Germinal center (tissue), 1 donor: ENCODE results near the gene GARIN6.
"Not testable (repeated sequence)": the region's sequence is repeated elsewhere in the genome, so short reads cannot be mapped to it uniquely, and the experiment has no call there.

Experiments
- DNase-seq: peaks from one replicate; pipeline ENCODE4 v3.0.0; 2012; ENCODE audit warnings: mixed read lengths, low spot score

The GARIN6 gene

DNA sequence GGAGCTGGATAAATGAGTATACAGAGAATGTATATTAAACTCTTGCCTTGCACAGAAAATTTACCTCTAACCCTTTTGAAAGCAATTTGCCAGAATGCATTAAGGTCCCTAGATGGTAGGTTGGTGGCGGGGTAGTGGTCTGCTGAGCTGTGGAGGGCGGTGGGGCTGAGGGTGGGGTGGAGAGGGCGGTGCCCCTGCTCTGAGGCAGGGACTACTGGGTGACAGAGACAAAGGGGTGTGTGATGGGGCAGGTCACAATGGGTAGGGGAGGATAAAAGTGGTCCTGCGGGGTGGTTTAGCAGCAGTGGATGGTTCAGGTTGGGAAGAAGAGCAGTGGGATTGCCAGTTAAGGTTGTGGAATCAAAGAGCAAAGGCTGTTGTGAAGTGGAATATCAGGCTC lies at the start of gene GARIN6:
GARIN6 (plus strand) TSS at position 301 of the 400 bp plus-strand sequence. CDS start 422 bp downstream, outside the sequence.
- DNase-seq, result no peak

- DNase-seq, result no peak
These were observed 48.8 kb upstream of the GARIN6 start for GRCh38 chr12:99598785-99599184.

GRCh38 chr12:99600388-99600787 lies 47.2 kb upstream of the GARIN6 start:
- peak; percentile 13 for DNase-seq

DNA sequence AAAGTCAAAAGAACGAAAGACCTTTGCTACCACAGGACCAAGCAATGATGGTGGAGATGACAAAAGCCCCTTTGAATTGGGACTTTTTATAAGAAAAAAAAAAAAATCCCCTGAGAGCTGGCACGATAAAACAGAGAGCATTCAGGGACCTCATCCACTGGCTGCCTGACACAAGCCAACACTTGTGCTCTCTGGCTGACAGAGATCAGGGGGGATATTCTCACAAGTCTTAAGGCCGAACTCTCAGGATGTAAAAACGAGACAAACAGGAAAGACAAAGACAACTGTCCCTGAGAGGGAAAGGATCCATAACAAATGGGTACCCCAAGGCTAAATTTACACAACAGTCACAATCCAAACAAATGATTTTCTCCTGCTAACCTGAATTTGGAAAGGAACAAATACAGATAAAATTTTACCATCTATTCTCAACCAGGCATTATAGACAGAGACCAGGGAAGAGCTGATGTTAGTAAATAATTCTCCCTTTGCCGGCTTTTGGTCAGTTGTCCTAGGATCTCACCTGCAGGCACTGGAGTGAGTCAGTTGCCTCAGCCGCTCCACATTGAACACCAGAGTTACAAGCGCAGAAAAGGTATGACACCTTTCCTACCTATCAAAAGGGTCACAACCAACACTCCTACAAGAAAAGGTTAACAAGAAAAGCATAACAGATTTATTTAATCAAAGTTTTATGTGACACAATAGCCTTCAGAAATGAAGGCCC lies 37.9 kb upstream of the GARIN6 start:
- no peak for DNase-seq

DNA sequence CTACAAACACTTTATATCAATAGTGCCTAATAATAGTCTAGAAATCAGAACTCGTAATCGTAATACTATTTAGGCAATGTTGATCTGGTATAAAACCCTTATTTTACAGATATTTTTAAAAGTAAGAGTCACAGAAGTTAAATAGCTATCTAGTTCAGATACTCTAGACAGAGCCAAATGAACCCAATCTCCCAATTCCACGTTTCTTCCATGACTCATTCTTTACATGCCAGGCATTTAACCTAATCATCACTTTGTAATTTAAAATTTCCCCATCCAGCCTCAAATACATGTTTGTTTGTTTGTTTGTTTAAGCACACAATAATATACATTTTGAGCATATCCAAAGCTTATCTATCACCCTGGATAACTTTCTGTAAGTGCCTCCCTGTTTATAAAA lies 36.4 kb upstream of the GARIN6 start:
- no peak for DNase-seq

DNA sequence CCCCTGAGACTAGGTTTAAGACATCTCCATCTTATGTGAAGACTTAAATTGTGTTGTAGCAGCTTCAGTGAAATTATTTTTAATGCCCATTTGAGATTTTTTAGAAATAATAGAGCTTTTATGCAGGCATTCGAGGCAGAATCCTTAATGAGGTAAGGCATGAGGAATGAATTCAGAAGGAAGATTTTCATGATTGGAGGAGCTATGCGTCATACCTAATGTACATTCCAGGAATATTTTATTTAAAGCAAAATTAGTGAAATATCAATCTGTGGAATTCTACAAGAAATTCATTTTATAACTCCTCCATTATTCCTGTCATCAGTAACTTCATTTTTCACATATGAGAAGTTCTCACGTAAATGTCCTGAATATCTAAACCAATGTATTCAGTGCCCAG lies 36.0 kb upstream of the GARIN6 start:
- DNase-seq, result no peak

DNA sequence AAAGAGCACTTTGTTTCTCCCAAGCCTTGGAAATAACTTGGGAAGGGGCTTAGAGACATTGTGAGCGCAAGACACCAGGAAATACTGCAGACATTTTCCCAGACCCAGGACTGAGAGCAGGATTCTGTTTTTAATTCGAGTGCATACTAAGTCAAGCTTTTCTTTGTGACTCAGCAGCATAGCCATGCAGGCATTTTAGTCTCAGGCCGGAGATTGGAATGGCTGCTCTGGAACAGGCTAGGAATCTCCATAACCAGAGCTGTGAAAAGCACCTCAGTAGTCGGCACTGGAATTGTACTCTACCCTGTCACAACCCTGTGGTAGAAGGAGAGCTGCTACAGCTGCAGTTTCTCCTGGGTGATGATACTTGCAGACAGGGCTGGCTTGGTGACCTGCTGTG lies 28.9 kb upstream of the GARIN6 start:
- DNase-seq, result no peak

GRCh38 chr12:99619389-99620158 lies 28.0 kb upstream of the GARIN6 start:
- DNase-seq, result peak; percentile 10

GRCh38 chr12:99620159-99620479 lies 27.4 kb upstream of the GARIN6 start:
- no peak for DNase-seq

GRCh38 chr12:99624591-99624990 lies 23.0 kb upstream of the GARIN6 start:
- not testable (repeated sequence) for DNase-seq

- DNase-seq, result no peak
These were observed 20.1 kb upstream of the GARIN6 start for GRCh38 chr12:99627459-99627858.

DNA sequence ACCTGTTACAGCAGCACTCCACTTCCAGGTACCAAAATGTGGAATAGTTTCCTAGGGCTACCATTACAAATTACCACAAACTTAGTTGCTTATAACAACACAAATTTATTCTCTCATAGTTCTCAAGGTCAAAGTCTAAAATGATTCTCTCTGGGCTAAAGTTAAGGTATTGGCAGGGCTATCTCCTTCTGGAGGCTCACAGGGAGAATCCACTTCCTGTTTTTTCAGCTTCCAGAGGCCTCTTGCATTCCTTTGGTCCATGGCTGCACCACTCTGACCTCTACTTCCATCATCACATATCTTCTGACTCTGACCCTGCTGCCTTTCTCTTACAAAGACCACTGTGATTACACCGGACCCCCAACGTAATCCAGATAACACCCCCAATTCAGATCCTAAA lies 2.9 kb upstream of the GARIN6 start:
- no peak for DNase-seq

GRCh38 chr12:99648183-99648582 lies 630 bp downstream of the GARIN6 start:
- no peak for DNase-seq

DNA sequence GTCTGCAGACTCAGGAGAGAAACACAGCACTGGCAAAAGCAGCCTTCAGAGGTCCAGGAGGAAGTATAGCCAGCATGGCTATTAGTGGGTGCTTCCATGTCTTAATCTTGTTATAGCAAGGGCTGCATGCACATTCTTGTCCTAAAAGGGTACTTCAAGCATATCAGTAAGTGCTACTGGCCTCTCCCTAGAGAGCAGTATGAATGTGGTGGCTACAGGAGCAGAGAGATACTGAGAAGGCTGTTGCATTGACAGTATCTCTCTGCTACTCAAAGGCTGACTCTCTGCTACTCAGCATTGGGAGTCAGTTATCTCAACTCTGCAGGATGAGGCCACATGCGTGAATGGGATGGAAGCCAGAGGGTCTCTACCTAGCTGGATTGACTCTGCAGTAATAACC lies 2.0 kb downstream of the GARIN6 start:
- no peak for DNase-seq

- no peak for DNase-seq
These were observed 11.3 kb downstream of the GARIN6 start for GRCh38 chr12:99658671-99659349.

DNA sequence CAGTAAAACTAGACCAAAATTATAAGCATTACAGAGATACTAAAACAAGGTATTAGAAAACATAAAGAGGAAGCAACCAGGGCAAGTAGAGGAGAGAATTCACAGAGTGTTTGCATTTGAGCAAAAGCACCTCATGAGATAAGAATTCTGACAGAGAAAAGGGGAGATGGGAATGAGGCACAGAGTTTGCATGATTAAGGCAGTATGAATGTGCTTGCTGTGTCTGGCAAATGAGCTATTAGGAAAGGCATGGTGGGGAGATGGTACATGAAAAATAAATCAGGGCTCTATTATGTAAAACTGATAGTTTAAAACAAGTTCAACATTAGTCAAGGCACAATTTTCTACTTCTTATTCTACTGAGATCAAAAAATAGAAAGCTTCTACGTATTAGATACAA lies 23.1 kb downstream of the GARIN6 start:
- DNase-seq, result no peak

DNA sequence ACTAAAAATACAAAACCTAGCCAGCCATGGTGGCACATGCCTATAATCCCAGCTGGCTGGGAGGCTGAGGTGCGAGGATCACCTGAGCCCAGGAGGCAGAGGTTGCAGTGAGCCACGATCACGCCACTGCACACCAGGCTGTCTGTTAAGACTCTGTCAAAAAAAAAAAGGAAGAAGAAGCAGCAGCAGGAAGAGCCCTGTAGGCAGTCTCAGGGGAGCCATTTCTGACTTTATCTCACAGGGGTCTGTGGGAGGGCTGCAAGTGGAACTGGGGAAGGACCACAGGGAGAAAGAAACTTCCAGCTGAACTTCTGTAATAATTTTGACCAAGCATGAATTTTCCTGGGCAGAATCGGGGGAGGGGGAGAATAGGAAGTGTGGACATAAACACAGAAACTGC lies 32.7 kb downstream of the GARIN6 start:
- no peak for DNase-seq

DNA sequence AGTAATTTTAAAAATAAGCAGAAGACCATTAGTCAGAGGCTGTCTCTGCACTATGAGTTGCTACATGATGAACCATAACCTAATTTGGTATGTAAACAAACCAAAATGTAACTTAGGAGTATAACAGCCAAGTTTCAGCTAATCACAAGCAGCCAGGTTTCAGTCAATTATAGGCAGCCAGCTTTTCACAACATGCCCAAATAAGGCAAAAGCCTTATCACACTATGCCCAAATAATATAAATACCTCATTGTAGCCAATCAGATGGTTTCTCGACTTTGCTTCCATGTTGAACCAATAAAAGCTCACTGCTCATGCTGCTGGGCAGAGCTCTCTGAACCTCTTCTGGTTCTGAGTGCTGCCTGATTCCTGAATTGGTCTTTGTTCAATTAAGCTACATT lies 38.6 kb downstream of the GARIN6 start:
- DNase-seq, result no peak

GRCh38 chr12:99695050-99695449 lies 47.5 kb downstream of the GARIN6 start:
- peak; percentile 2 for DNase-seq
